DND-41 (cell line): Measurements from ENCODE around the gene MDH1B.

Experiments used
- ATAC-seq: fragments of 200-7000 bp; cut with Tn5 transposase; 3 replicates; pipeline ENCODE4 v1.9.1; 2021; ENCODE audit warnings: low read depth; ENCODE audit not compliant: insufficient read depth
- DNase-seq: peaks from one replicate; pipeline ENCODE4 v3.0.0-alpha.2; 2020
- H2AFZ ChIP-seq: 2 replicates; pipeline ENCODE4 v1.6.0; 2012; ENCODE audit warnings: low read depth, low read length
- H3K27ac ChIP-seq: 2 replicates; pipeline ENCODE4 v1.5.1; 2012; ENCODE audit warnings: low read length, inconsistent platforms
- H3K27me3 ChIP-seq: fragments of 200-600 bp; sonication (generic); 2 replicates; pipeline ENCODE4 v1.6.0; 2012; ENCODE audit warnings: low read length, mild to moderate bottlenecking, inconsistent platforms; ENCODE audit not compliant: insufficient read depth, poor library complexity
- H3K36me3 ChIP-seq: 2 replicates; pipeline ENCODE4 v1.5.1; 2012; ENCODE audit warnings: low read length, inconsistent platforms; ENCODE audit not compliant: insufficient read depth
- H3K4me1 ChIP-seq: 2 replicates; pipeline ENCODE4 v1.5.1; 2012; ENCODE audit warnings: mild to moderate bottlenecking, low read length; ENCODE audit not compliant: insufficient read depth
- H3K4me2 ChIP-seq: 2 replicates; pipeline ENCODE4 v1.6.0; 2012; ENCODE audit warnings: mild to moderate bottlenecking, moderate library complexity, low read length, inconsistent platforms; ENCODE audit not compliant: insufficient read depth
- H3K4me3 ChIP-seq, 2 experiments: fragments of 200-600 bp in 1 of 2; shearing (Covaris generic) in 1 of 2; 2 replicates each; pipeline ENCODE4 v1.5.1; 2012 to 2016; ENCODE audit warnings: inconsistent platforms in 2 of 2, low read length in 2 of 2, mild to moderate bottlenecking in 2 of 2, low read depth in 1 of 2, moderate library complexity in 1 of 2
- H3K79me2 ChIP-seq: 2 replicates; pipeline ENCODE4 v1.6.0; 2012; ENCODE audit warnings: low read length, inconsistent platforms; ENCODE audit not compliant: insufficient read depth
- H3K9ac ChIP-seq: 2 replicates; pipeline ENCODE4 v1.6.0; 2012; ENCODE audit warnings: low read depth, mild to moderate bottlenecking, inconsistent platforms, low read length, moderate library complexity
- H3K9me3 ChIP-seq: 2 replicates; pipeline ENCODE4 v1.5.1; 2012; ENCODE audit warnings: low read length, moderate library complexity, mild to moderate bottlenecking, inconsistent platforms; ENCODE audit not compliant: insufficient read depth, severe bottlenecking
- H4K20me1 ChIP-seq: 2 replicates; pipeline ENCODE4 v1.6.0; 2012; ENCODE audit warnings: low read length; ENCODE audit not compliant: insufficient read depth
- EZH2 ChIP-seq: IDR thresholded peaks from 3 replicates; pipeline ENCODE4 v1.6.1; 2012; ENCODE audit warnings: borderline replicate concordance, low read depth, mild to moderate bottlenecking, moderate library complexity, low read length, inconsistent platforms; ENCODE audit not compliant: severe bottlenecking
- TF ChIP-seq, protein P1 (sequence below): IDR thresholded peaks from 2 replicates; pipeline ENCODE4 v1.5.1; 2012; ENCODE audit warnings: borderline replicate concordance, low read length, moderate library complexity, mild to moderate bottlenecking; ENCODE audit not compliant: poor library complexity, severe bottlenecking; ENCODE audit errors: extremely low read depth

The MDH1B gene

DNA sequence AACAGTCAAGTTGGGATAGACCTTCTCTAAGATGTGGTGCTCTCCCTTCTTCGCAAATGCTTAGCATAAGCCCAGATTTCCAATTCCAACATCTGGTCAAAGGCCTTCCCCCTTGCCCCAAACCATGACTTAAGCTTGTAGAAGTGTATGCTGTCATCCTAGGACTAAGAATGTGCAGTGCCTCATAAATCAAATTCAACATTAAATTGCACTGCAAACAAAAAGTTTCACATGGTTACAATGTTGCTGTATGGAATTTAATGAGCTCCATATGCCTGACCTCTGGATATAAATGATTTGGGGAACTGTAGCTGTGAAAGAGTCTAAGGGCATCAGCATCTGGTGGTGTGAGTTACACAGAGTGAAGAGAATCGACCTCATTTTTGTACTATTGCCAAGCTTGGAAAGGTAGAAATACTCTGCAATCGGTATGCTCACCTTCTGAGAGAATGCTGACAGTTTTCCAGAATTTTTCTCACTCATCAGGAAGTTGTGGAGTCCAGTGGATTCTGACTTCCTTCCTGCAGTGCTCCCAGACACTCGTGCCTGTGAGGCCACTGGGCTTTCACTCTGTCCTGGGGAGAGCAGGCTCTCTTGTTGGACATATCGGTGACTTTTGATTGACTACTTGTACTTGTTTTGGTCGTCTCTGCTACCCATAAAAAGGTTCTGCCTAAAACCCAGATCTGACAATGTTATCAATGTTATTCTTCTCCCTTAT, 40.9 kb upstream of the MDH1B start:
- H3K4me3 ChIP-seq = no peak overlapping the region
- no peak overlapping the region for H3K4me2 ChIP-seq
- H3K27ac ChIP-seq = no peak overlapping the region
- no peaks in the 10 kb centered on the region for H3K27me3 ChIP-seq
- H3K4me1 ChIP-seq = no peaks in the 10 kb centered on the region
- no peaks in the 10 kb centered on the region for H3K9me3 ChIP-seq
- H2AFZ ChIP-seq = no peak overlapping the region
- H4K20me1 ChIP-seq = no peaks in the 10 kb centered on the region
- ATAC-seq (no peak), DNase-seq (no peak)
- no peak overlapping the region for H3K9ac ChIP-seq
- H3K79me2 ChIP-seq = no peaks in the 10 kb centered on the region
- TF ChIP-seq, protein P1, sequence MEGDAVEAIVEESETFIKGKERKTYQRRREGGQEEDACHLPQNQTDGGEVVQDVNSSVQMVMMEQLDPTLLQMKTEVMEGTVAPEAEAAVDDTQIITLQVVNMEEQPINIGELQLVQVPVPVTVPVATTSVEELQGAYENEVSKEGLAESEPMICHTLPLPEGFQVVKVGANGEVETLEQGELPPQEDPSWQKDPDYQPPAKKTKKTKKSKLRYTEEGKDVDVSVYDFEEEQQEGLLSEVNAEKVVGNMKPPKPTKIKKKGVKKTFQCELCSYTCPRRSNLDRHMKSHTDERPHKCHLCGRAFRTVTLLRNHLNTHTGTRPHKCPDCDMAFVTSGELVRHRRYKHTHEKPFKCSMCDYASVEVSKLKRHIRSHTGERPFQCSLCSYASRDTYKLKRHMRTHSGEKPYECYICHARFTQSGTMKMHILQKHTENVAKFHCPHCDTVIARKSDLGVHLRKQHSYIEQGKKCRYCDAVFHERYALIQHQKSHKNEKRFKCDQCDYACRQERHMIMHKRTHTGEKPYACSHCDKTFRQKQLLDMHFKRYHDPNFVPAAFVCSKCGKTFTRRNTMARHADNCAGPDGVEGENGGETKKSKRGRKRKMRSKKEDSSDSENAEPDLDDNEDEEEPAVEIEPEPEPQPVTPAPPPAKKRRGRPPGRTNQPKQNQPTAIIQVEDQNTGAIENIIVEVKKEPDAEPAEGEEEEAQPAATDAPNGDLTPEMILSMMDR = no peak
- TF ChIP-seq EZH2 = no peak
- H3K36me3 ChIP-seq = no peaks in the 10 kb centered on the region

DNA sequence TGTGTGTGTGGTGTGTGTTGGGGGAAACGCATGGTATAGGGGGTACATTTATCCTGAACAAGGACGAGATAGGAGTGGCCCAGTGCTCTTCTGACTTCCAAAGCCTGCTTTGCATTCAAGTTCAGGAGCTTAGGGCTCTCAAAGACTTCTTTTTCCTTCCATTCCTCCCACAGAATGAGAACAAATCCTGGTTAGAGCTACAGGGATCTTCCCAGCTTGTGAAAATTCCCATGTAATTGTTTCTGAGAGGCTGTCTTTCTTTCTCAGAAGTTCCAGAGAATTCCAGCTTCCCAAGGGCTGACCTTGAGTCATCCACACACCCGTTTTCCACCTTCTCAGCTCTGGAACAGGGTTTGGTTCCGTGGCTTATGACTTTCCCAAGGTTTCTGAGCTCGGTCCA, 39.2 kb upstream of the MDH1B start:
- no peak overlapping the region for H3K4me3 ChIP-seq
- no peaks in the 10 kb centered on the region for H3K79me2 ChIP-seq
- ATAC-seq (no peak), DNase-seq (no peak)
- H3K9ac ChIP-seq = no peak overlapping the region
- H3K27me3 ChIP-seq = no peaks in the 10 kb centered on the region
- H3K27ac ChIP-seq = no peak overlapping the region
- no peaks in the 10 kb centered on the region for H4K20me1 ChIP-seq
- no peaks in the 10 kb centered on the region for H3K4me1 ChIP-seq
- H3K36me3 ChIP-seq = no peaks in the 10 kb centered on the region
- TF ChIP-seq EZH2 = no peak
- TF ChIP-seq, protein P1 = no peak
- H3K9me3 ChIP-seq = no peaks in the 10 kb centered on the region
- H2AFZ ChIP-seq = no peak overlapping the region
- H3K4me2 ChIP-seq = no peak overlapping the region

DNA sequence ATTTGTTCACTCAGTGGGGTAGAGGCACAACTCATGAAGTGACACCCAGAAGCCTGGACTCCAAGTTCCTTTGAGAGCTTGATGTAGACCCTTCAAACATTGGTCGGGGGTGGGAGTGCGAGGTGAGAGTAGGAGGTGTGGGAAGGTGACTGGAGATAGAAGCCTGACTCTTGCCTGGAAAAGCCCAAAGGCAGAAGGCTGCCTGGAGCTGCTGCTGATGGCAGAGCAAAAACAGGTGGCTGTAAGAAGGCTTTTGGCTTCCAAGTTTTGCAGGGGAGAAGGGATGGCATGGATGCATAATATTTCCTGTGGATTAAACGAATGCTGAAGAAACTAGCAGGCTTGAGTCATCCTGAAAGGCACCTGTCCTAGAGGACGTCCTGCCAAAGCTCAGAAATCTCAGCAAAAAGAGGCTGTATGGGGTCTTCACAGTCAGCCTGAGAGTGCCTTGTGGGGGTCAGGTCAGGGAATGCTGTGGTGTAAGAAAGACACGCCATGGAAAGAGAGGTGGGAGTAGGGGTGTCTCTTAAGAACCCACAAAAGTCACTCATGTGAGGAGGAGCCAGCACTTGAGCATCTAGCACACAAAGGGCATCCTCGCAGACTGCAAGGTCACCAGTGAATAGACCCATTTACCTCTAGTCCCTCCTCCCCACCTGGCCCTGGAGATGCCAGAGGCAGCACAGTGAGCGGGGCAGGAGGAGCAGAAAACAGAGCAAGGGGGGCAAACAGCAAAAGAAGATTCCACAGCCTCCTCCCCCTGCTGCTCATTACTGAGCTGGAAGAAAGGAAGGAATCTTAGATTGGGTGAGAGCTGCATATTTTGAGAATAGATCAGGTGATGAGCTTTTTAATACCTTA, 37.8 kb upstream of the MDH1B start:
- H3K9ac ChIP-seq = no peak overlapping the region
- no peak overlapping the region for H3K4me3 ChIP-seq
- no peak for TF ChIP-seq EZH2
- TF ChIP-seq, protein P1 = no peak
- H3K36me3 ChIP-seq = no peaks in the 10 kb centered on the region
- H4K20me1 ChIP-seq = no peaks in the 10 kb centered on the region
- H3K9me3 ChIP-seq = no peaks in the 10 kb centered on the region
- H3K4me1 ChIP-seq = no peaks in the 10 kb centered on the region
- no peak for DNase-seq
- no peak for ATAC-seq
- no peak overlapping the region for H2AFZ ChIP-seq
- H3K79me2 ChIP-seq = no peaks in the 10 kb centered on the region
- no peak overlapping the region for H3K4me2 ChIP-seq
- no peak overlapping the region for H3K27ac ChIP-seq
- H3K27me3 ChIP-seq = no peaks in the 10 kb centered on the region
